Glutamatergic neuron (in vitro differentiated cells): Measurements from ENCODE around the gene ACOT13. TPM values are rescaled to one million over a fixed set of nuclear protein-coding genes. Genes with fewer than 3 reads are reported as not detected.

Experiments
- DNase-seq: peaks from one replicate; pipeline ENCODE4 v3.0.0; 2022
- H3K27ac Mint-ChIP-seq: one replicate; pipeline ENCODE4 v1.8.0; 2020; ENCODE audit warnings: mild to moderate bottlenecking, mixed read lengths, inconsistent platforms; ENCODE audit not compliant: unreplicated experiment
- H3K27me3 Mint-ChIP-seq: one replicate; pipeline ENCODE4 v1.8.0; 2020; ENCODE audit warnings: mild to moderate bottlenecking, moderate library complexity, mixed read lengths, inconsistent platforms; ENCODE audit not compliant: unreplicated experiment
- H3K36me3 Mint-ChIP-seq: one replicate; pipeline ENCODE4 v1.8.0; 2020; ENCODE audit warnings: mild to moderate bottlenecking, mixed read lengths, inconsistent platforms; ENCODE audit not compliant: unreplicated experiment
- H3K4me1 Mint-ChIP-seq: one replicate; pipeline ENCODE4 v1.8.0; 2020; ENCODE audit warnings: mild to moderate bottlenecking, low read depth, mixed read lengths, inconsistent platforms; ENCODE audit not compliant: unreplicated experiment
- H3K4me3 Mint-ChIP-seq: one replicate; pipeline ENCODE4 v1.8.0; 2020; ENCODE audit warnings: mild to moderate bottlenecking, mixed read lengths, inconsistent platforms; ENCODE audit not compliant: unreplicated experiment
- H3K9me3 Mint-ChIP-seq: one replicate; pipeline ENCODE4 v1.8.0; 2020; ENCODE audit warnings: mild to moderate bottlenecking, moderate library complexity, mixed read lengths, inconsistent platforms; ENCODE audit not compliant: unreplicated experiment
- CTCF ChIP-seq: fragments of 200-600 bp; sonication (generic); IDR thresholded peaks from one replicate; pipeline ENCODE4 v1.5.0; 2021; ENCODE audit not compliant: partially characterized antibody, unreplicated experiment
- total RNA-seq: library from RNA; stranded (reverse); fragmentation: NEBNext Ultra II Directional; extraction: Animal tissue kit (Norgen Biotek cat#: 25700); gene quantifications from one replicate; pipeline ENCODE4 v1.2.1, GENCODE V29; 2021; ENCODE audit not compliant: unreplicated experiment

ACOT13 gene
- total RNA-seq, 1 donor from 2014 or later, result 25.3 TPM

GRCh38 chr6:24642061-24642460, 24.8 kb upstream of the ACOT13 start:
- TF ChIP-seq CTCF, result no peak
- Mint-ChIP-seq H3K27me3 (peaks cover 2% of the 10 kb centered on the region), H3K27ac (no peak overlapping the region), H3K36me3 (peaks cover 6% of the 10 kb centered on the region), H3K4me3 (no peak overlapping the region), H3K9me3 (peaks cover 6% of the 10 kb centered on the region), H3K4me1 (no peaks in the 10 kb centered on the region)
- DNase-seq, result no peak

- Mint-ChIP-seq H3K9me3 (peaks cover 4% of the 10 kb centered on the region), H3K27ac (no peak overlapping the region), H3K4me3 (no peak overlapping the region), H3K4me1 (no peaks in the 10 kb centered on the region), H3K36me3 (peaks cover 6% of the 10 kb centered on the region), H3K27me3 (peaks cover 2% of the 10 kb centered on the region)
- TF ChIP-seq CTCF, result no peak
- no peak for DNase-seq
Measured at GRCh38 chr6:24643920-24644319, 23.0 kb upstream of the ACOT13 start.

- Mint-ChIP-seq H3K27me3 (peaks cover 2% of the 10 kb centered on the region), H3K4me3 (no peak overlapping the region), H3K36me3 (peaks cover 6% of the 10 kb centered on the region), H3K4me1 (no peaks in the 10 kb centered on the region), H3K27ac (no peak overlapping the region), H3K9me3 (peaks cover 4% of the 10 kb centered on the region)
- TF ChIP-seq CTCF, result no peak
- no peak for DNase-seq
Measured at GRCh38 chr6:24644377-24644776, 22.5 kb upstream of the ACOT13 start.

GRCh38 chr6:24646771-24647170, 20.1 kb upstream of the ACOT13 start:
- H3K9me3 Mint-ChIP-seq, result peaks cover 4% of the 10 kb centered on the region
- H3K27ac Mint-ChIP-seq, result no peak overlapping the region
- H3K4me1 Mint-ChIP-seq, result no peaks in the 10 kb centered on the region
- TF ChIP-seq CTCF, result no peak
- H3K27me3 Mint-ChIP-seq, result peaks cover 2% of the 10 kb centered on the region
- no peaks in the 10 kb centered on the region for H3K36me3 Mint-ChIP-seq
- no peak for DNase-seq
- peak overlapping the region; percentile 94 for H3K4me3 Mint-ChIP-seq

- Mint-ChIP-seq H3K27ac (no peak overlapping the region), H3K9me3 (peaks cover 4% of the 10 kb centered on the region), H3K36me3 (no peaks in the 10 kb centered on the region), H3K4me1 (peaks cover 2% of the 10 kb centered on the region), H3K27me3 (peaks cover 2% of the 10 kb centered on the region), H3K4me3 (no peak overlapping the region)
- TF ChIP-seq CTCF, result no peak
- no peak for DNase-seq
Measured at GRCh38 chr6:24648276-24648675, 18.6 kb upstream of the ACOT13 start.
